Activated CD4-positive, alpha-beta T cell treated with anti-CD3 and anti-CD28 coated beads, Interleukin-2, amount 50 U/mL, for 48 hours (primary cell): ENCODE measurements around the gene SETD2.
A peak's percentile ranks its signal among the peaks of the same experiment; 100 is the strongest.
"Not testable (repeated sequence)": the region's sequence is repeated elsewhere in the genome, so short reads cannot be mapped to it uniquely, and the experiment has no call there.

Experiments used
- DNase-seq, 2 experiments: peaks; one replicate each; pipeline ENCODE4 v3.0.0-alpha.2; 2020

Gene SETD2

GRCh38 chr3:47026432-47026831 lies 137.5 kb downstream of the SETD2 start:
- not testable (repeated sequence) for DNase-seq

- no peak for DNase-seq
Observed at GRCh38 chr3:47024932-47025331, 139.0 kb downstream of the SETD2 start.

GRCh38 chr3:47022641-47023071 lies 141.3 kb downstream of the SETD2 start:
- no peak for DNase-seq

GRCh38 chr3:47020311-47020710 lies 143.6 kb downstream of the SETD2 start:
- no peak for DNase-seq

GRCh38 chr3:47019201-47019600 lies 144.7 kb downstream of the SETD2 start:
- peak in 1 of 2 experiments; percentile 40 for DNase-seq

GRCh38 chr3:47018269-47018611 lies 145.7 kb downstream of the SETD2 start:
- no peak for DNase-seq

GRCh38 chr3:47017504-47018268 lies 146.2 kb downstream of the SETD2 start:
- no peak for DNase-seq

GRCh38 chr3:47016934-47017435 lies 146.9 kb downstream of the SETD2 start:
- peak in 1 of 2 experiments; percentile 43 for DNase-seq

- DNase-seq, result no peak
Observed at GRCh38 chr3:47016086-47016933, 147.6 kb downstream of the SETD2 start.

GRCh38 chr3:47015151-47015550 lies 148.8 kb downstream of the SETD2 start:
- no peak for DNase-seq

GRCh38 chr3:47014036-47014435 lies 149.9 kb downstream of the SETD2 start:
- no peak for DNase-seq

- DNase-seq, result no peak
Observed at GRCh38 chr3:47013231-47013630, 150.7 kb downstream of the SETD2 start.

GRCh38 chr3:47012342-47013230 lies 151.3 kb downstream of the SETD2 start:
- no peak for DNase-seq

- no peak for DNase-seq
Observed at GRCh38 chr3:47011371-47011770, 152.5 kb downstream of the SETD2 start.

GRCh38 chr3:47010910-47011309 lies 153.0 kb downstream of the SETD2 start:
- DNase-seq, result no peak

- no peak for DNase-seq
Observed at GRCh38 chr3:47010111-47010712, 153.7 kb downstream of the SETD2 start.

GRCh38 chr3:47009225-47010110 lies 154.4 kb downstream of the SETD2 start:
- DNase-seq, result peak; percentile 54 to 66

- no peak for DNase-seq
Observed at GRCh38 chr3:47008851-47009224, 155.1 kb downstream of the SETD2 start.

- no peak for DNase-seq
Observed at GRCh38 chr3:47008234-47008796, 155.6 kb downstream of the SETD2 start.

- no peak for DNase-seq
Observed at GRCh38 chr3:47007482-47008233, 156.3 kb downstream of the SETD2 start.
